Amniotic stem cell (primary cell): ENCODE measurements around the gene SETD7.

Experiments
- DNase-seq: peaks from one replicate; lab custom pipeline; 2025; lab: John Stamatoyannopoulos, UW

The SETD7 gene

GRCh38 chr4:139550724-139551429 is 5.1 kb downstream of the SETD7 start:
- DNase-seq = no peak

- no peak for DNase-seq
These were observed 8.0 kb downstream of the SETD7 start for GRCh38 chr4:139547979-139548378.

GRCh38 chr4:139540632-139541031 is 15.4 kb downstream of the SETD7 start:
- DNase-seq = no peak

- DNase-seq = no peak
These were observed 15.9 kb downstream of the SETD7 start for GRCh38 chr4:139540161-139540560.

GRCh38 chr4:139537292-139537691 is 18.7 kb downstream of the SETD7 start:
- no peak for DNase-seq

GRCh38 chr4:139535871-139536234 is 20.2 kb downstream of the SETD7 start:
- no peak for DNase-seq

GRCh38 chr4:139535228-139535870 is 20.7 kb downstream of the SETD7 start:
- no peak for DNase-seq

- no peak for DNase-seq
These were observed 21.6 kb downstream of the SETD7 start for GRCh38 chr4:139534287-139534950.

GRCh38 chr4:139533511-139533910 is 22.5 kb downstream of the SETD7 start:
- no peak for DNase-seq

- DNase-seq = no peak
These were observed 23.1 kb downstream of the SETD7 start for GRCh38 chr4:139532947-139533346.

GRCh38 chr4:139530833-139531427 is 25.1 kb downstream of the SETD7 start:
- no peak for DNase-seq

GRCh38 chr4:139528377-139529005 is 27.5 kb downstream of the SETD7 start:
- DNase-seq = no peak

- DNase-seq = no peak
These were observed 29.1 kb downstream of the SETD7 start for GRCh38 chr4:139526928-139527327.

- no peak for DNase-seq
These were observed 30.6 kb downstream of the SETD7 start for GRCh38 chr4:139525414-139525813.

GRCh38 chr4:139524062-139524631 is 31.9 kb downstream of the SETD7 start:
- DNase-seq = no peak

GRCh38 chr4:139523076-139523475 is 32.9 kb downstream of the SETD7 start:
- no peak for DNase-seq

GRCh38 chr4:139522457-139522856 is 33.6 kb downstream of the SETD7 start:
- no peak for DNase-seq

GRCh38 chr4:139521754-139522401 is 34.1 kb downstream of the SETD7 start:
- no peak for DNase-seq

GRCh38 chr4:139515531-139515958 is 40.5 kb downstream of the SETD7 start:
- no peak for DNase-seq

GRCh38 chr4:139514382-139515059 is 41.5 kb downstream of the SETD7 start:
- DNase-seq = no peak

- DNase-seq = no peak
These were observed 44.7 kb downstream of the SETD7 start for GRCh38 chr4:139511320-139511719.
